HG03175 (cell line): ENCODE data around the gene KIF26B.

Experiments used
- ATAC-seq: cut with Tn5 transposase; IDR thresholded peaks from one replicate; pipeline ENCODE4 v1.9.1; 2021; ENCODE audit warnings: mild to moderate bottlenecking, moderate library complexity; ENCODE audit not compliant: unreplicated experiment

Gene KIF26B

GRCh38 chr1:245205864-245206263 lies 51.1 kb downstream of the KIF26B start:
- ATAC-seq, result no peak

DNA sequence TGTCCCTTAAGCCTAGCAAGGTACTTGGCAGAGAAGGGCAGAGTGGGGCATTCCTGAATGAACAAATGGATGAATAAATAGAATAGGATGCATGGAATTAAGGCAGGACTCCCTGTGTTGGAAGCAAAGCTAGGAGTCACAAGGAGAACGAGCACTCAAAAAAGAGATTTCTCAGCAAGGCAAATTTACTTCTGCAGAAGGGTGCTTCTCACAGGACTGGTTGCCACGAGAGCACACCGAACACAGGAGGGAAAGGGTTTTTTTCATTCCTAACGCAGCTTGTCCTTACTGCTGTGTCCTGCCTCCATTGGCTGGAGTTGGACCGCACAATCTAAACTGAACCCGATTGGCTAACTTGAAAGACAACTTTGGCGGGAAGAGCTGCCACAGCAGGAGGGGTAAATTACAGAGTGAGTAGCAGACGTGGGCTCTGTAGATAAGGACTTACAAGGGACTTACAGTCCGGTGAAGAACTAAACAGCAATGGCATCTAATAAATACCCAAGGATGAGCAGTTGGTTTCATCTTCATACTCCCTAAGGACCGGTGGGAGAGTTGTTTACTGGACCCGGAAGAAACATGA lies 52.4 kb downstream of the KIF26B start:
- no peak for ATAC-seq

- no peak for ATAC-seq
Measured at GRCh38 chr1:245207801-245208200, 53.0 kb downstream of the KIF26B start.

DNA sequence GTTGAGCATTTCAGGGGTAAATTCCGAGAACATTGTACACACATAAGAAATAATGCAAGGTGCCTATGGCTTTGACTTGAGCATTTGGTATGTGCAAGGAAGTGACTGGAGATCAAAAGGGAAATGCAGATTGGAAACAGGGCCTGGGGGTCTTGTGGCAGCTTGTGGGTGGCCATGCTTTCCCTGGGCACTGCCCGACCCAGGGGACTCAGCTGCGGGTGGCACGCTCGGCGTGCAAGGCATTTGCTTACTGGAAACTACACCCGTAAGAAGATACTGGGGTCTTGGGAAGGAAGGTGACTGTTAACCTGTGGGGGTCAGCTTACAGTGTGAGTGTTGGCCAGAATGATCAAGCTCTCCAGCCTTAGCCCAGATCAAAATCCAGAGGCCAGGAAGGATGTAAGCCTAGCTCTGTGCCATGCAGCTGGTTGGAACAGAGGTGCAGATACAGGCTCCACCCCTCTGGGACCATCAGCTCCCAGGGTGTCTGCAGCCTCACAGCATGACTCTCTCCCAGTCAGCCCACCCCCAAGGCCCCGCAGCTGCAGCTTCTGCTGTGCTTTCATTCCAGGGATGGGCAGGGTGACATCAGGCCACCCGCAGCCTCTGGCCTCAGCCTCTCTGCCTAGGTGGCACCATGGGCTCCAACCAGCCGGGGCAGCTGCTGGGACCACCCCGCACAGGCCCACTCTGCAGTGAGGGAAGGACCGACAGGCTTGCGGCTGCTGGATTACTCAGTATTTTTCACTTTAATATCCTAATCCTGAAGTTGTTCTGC lies 55.1 kb downstream of the KIF26B start:
- ATAC-seq, result no peak

- ATAC-seq, result no peak
Measured at GRCh38 chr1:245211035-245211749, 56.4 kb downstream of the KIF26B start.

DNA sequence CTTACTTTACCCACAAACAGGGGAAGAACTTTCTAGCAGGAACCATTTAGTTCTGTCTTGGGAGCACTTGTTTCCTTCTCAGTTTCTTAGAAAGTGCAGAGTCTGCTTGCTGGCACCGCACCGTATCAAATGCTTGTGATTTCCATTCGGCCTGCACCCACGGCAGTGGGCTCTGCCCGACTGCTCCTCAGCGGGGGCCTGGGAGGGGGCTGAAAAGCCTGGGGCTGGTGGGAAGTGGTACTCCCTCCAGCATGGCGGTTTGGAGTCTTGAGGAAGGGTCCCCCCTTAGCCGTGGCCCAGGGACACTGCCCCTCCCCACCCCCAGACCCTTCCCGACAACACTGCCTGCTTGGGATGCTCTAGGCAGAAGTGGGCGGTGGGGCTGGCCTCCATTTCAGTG lies 57.0 kb downstream of the KIF26B start:
- no peak for ATAC-seq

- ATAC-seq, result no peak
Measured at GRCh38 chr1:245212221-245212710, 57.5 kb downstream of the KIF26B start.

- ATAC-seq, result no peak
Measured at GRCh38 chr1:245213066-245213831, 58.5 kb downstream of the KIF26B start.

GRCh38 chr1:245215071-245215470 lies 60.3 kb downstream of the KIF26B start:
- no peak for ATAC-seq

- no peak for ATAC-seq
Measured at GRCh38 chr1:245216366-245217115, 61.8 kb downstream of the KIF26B start.

DNA sequence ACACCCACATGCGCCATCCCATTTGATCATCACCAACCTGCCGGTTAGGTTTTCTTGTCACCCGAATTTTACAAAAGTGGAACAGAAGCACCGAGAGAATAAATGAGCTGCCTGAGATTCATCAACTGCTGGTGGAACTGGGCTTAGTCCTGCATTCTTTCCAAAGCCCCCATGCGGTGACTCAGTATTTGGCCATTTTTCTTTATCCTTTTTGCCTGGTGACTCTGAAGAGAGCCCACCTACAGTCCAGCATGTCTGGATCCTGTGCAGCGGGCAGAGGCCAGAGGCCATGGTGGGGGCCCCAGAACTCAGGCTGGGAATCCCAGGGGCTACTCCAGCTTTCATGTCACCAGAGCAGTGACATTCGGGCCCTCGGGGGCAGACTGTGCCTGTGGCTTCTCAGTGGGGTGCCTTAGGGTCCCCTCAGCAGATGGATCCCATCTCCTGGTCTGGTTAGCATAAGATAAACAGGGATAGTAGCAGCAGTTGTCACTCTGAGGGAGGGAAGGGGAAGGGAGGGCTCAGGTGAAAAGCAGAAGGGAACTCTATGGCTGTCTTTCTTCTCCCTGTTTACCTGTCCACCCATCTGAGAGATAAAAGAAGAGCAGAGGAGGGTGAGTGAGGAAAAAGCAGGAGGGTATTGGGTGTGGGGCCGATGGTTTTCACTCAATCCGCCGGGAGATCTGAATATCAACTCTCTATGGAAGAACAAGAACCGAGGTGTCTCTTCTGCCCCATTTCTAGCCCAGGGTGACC lies 63.2 kb downstream of the KIF26B start:
- no peak for ATAC-seq

DNA sequence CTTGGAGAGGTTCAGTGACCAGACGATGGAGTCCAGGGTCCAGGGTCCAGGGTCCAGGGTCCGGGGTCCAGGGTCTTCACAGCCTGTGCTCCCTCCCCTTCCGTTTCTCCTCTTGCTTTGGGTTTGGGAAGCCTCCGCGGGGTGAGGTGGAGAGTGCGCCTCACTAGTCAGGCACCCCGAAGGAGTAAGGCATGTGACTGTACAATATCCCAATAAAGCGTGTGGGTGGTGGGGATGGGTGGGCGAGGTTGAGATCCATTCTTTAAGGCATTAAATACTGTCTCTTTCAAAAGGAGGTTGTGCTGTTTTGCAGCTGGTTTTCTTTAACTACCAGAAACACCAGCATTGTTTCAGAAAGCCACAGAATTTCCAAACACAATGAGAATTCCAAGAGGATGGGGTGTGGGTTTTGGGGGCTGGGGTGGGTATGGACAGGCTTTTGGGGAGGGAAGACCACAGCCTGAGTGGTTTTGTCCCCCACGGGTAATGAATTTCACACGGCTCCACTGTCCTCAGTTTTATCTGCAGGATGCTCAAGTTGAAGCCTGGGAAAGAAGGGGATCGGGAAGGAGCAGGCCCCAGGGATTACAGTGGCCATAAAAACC lies 65.7 kb downstream of the KIF26B start:
- ATAC-seq, result no peak

DNA sequence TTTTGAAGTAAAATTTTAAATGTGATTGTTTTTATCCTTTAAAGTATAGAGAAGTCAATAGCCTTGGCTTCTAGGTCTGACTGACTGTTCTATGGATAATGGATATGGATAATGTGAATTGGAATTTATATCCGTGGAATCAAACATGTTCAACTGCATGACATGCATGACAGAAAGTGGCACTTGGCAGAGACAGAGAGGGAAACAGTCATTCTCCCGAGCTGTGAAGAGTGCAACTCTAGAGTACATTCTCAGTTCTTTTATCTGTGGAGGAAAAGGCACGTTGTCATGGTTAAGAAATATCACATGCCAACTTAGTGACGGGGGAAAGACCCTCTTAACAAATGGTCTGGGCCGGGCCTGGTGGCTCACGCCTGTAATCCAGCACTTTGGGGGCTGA lies 67.0 kb downstream of the KIF26B start:
- no peak for ATAC-seq

DNA sequence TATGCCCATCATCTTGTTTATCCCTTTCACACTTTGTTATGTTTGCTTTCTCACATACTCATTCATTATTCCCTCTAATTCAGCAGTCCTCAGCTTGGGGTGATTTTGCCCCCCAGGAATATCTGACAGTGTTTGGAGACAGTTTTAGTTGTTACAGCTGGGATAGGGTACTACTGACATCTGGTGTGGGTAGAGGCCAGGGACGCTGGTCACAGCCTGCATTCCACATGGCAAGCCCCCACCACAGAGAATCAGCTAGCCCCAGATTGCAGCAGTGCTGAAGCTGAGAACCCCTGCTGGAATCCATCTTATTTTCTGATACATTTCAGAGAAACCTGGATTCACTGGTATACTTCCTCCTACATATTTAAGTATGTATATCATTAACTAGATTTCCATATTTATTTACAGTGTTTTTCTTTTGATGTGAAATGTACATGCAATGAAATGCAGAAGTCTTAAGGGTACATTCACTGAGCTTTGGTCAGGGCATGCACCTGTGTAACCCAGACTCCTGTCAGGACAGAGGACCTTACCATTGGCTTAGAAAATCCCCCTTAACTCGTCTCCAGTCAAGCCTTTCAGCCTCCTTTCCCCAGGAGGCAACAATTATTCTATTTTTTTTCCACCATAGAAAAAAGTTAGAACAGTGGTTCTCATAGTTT lies 68.3 kb downstream of the KIF26B start:
- no peak for ATAC-seq

DNA sequence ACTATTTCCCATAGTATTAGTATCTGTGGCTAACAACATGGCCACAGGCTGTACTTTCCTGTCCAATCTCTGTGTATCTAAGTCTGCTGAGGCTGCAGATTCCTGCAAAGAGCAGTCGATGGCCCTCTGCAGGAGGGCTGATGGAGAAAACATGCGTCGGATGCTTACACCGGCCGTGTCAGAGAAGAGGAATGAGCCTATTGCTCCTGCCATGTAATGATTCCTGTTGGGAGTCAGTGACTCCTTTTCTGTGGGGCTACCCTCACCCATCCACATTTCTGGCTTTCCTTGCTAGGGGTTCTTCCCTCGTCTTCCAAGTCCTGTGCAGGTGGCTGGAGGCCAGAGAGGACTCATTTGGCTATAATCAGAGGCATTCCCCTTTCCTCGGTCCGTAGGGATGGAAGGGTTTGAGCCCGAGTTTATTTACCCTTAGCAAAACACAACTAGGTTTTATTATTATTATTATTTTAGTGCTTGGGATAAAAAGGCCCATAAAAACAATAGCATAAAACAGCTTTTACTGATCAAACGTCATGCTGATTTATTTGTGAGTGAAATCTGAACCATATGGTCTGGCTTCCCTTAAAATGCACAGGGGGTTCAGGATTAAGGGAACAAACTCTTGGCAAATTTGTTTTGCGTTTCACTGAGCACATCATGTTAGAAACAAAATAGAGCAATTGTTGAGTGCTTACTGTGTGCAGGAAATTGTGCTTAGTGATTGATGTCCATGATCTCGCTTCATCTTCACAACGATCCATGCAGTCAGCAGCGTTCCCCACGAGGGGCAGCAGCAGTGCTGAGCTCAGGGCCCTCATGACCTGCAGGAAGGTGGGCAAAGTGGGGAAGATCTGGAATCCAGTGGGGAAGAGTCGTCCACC lies 70.8 kb downstream of the KIF26B start:
- no peak for ATAC-seq

DNA sequence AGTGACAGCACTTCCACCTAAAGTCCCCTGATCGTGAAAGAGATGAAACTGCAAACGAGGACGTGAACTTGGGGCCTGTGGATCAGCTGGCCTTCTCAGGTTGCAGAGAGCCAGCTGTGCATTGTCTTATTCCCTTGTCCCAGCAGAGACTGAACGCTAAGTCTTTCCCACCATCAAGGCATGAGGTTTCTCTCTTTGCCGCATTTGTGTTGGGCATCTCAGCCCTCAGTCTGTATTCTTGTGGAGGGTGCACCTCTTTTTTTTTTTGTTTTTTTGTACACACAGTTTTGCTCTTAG lies 71.4 kb downstream of the KIF26B start:
- ATAC-seq, result no peak

DNA sequence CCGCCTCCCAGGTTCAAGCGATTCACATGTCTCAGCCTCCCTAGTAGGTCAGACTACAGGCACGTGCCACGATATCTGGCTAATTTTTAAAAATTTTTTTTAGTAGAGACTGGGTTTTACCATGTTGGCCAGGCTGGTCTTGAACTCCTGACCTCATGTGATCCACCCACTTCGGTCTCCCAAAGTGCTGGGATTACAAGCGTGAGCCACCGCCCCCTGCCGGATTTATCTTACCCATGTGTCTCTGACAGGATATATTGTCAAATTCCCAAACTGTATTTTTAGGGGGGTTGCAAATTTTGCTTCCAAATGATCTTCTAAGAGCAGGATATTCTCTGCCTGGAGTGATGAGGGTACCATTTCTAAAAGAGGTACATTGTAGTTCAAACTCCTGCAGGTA lies 74.3 kb downstream of the KIF26B start:
- no peak for ATAC-seq

DNA sequence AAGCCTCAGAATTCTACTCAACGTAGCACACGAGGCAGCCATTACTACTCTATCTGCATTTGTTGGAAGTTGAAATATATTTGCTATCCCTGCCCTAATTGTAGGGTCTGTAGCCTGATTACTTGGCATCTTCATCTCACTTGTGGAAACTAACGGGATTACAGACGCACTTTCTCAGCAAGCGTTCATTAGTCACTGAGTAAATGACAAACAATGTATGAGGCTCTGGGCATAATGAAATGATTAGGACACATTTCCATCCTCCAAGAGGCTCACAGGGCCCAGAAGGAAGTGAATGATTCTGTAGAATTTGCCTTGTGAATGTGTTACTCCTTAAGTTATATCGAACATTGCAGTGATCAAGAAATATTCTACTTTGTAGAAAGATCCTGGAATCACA lies 78.1 kb downstream of the KIF26B start:
- ATAC-seq, result no peak
